Right lobe of liver (tissue), 4 donors: ENCODE measurements around the gene GPR156.

Source experiments
- POLR2A ChIP-seq: fragments of 450-650 bp; IDR thresholded peaks from one replicate; pipeline ENCODE4 v1.6.1; 2017; ENCODE audit warnings: antibody characterized with exemption, mild to moderate bottlenecking
- TF ChIP-seq, protein P1 (sequence below), 4 donors: fragments of 200-600 bp in 3 of 4; fragments of 450-650 bp in 1 of 4; IDR thresholded peaks; one replicate each; pipeline versions ENCODE4 v1.5.1 to v1.8.0; 2016 to 2022; ENCODE audit warnings: antibody characterized with exemption in 4 of 4, mild to moderate bottlenecking in 2 of 4
- donor health status: DM: no; HTN: no; CAD: no.
- donor health status: DM: no; HTN: no; CAD: no.
- donor health status: DM: no; HTN: yes; CAD: no.

DNA sequence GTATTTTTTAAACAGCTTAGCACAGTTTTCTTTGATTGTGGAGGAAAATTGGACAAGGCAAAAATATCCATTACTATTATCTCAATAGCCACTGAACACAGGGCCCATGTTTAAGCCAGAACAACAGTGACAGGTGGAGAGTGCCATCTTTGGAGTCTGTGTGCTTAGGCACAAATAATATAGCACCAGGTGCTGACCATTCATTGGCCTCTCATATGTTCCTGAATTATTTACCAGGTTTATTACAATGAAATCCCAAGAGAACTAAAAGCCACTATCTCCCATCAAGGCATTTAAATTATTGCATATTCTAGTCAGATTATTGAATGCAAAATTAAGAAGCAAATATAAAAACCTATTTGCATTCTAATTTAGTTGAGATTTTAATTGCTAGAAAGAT lies 39.6 kb downstream of the GPR156 start:
- TF ChIP-seq, protein P1, sequence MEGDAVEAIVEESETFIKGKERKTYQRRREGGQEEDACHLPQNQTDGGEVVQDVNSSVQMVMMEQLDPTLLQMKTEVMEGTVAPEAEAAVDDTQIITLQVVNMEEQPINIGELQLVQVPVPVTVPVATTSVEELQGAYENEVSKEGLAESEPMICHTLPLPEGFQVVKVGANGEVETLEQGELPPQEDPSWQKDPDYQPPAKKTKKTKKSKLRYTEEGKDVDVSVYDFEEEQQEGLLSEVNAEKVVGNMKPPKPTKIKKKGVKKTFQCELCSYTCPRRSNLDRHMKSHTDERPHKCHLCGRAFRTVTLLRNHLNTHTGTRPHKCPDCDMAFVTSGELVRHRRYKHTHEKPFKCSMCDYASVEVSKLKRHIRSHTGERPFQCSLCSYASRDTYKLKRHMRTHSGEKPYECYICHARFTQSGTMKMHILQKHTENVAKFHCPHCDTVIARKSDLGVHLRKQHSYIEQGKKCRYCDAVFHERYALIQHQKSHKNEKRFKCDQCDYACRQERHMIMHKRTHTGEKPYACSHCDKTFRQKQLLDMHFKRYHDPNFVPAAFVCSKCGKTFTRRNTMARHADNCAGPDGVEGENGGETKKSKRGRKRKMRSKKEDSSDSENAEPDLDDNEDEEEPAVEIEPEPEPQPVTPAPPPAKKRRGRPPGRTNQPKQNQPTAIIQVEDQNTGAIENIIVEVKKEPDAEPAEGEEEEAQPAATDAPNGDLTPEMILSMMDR (IDR thresholded peaks at IDR 0.05), result no peak
- no peak for TF ChIP-seq POLR2A
